Activated CD8-positive, alpha-beta T cell treated with anti-CD3 and anti-CD28 coated beads, Interleukin-2, amount 10 ng/mL, durations not matched to agents 7 days and 5 days (primary cell): ENCODE data around the gene VENTX. TPM values are rescaled to one million over a fixed set of nuclear protein-coding genes. Genes with fewer than 3 reads are reported as not detected.

Experiments
- ATAC-seq: fragments of 150-1000 bp; cut with Tn5 transposase; one replicate; pipeline ENCODE4 v1.10.0; 2021; ENCODE audit warnings: moderate library complexity
- CTCF ChIA-PET: fragments of 350-600 bp; sonication (Branson Sonifier 250); formaldehyde crosslinking; loops from one replicate; lab custom pipeline; 2021; ENCODE audit warnings: antibody characterized with exemption; lab: Charles Lee
- POLR2A ChIA-PET: fragments of 350-600 bp; sonication (Branson Sonifier 250); formaldehyde crosslinking; loops from one replicate; lab custom pipeline; 2021; ENCODE audit warnings: antibody characterized with exemption; lab: Charles Lee
- DNase-seq: peaks from one replicate; pipeline ENCODE4 v3.0.0-alpha.2; 2020
- H3K27ac Mint-ChIP-seq: one replicate; pipeline ENCODE4 v1.8.0; 2021; ENCODE audit warnings: mild to moderate bottlenecking, mixed read lengths
- H3K27me3 Mint-ChIP-seq: one replicate; pipeline ENCODE4 v1.8.0; 2021; ENCODE audit warnings: low read depth, mixed read lengths
- H3K36me3 Mint-ChIP-seq: one replicate; pipeline ENCODE4 v1.8.0; 2021; ENCODE audit warnings: low read depth, mixed read lengths
- H3K4me1 Mint-ChIP-seq: one replicate; pipeline ENCODE4 v1.8.0; 2021; ENCODE audit warnings: low read depth, mixed read lengths
- H3K4me3 Mint-ChIP-seq: one replicate; pipeline ENCODE4 v1.8.0; 2021; ENCODE audit warnings: mild to moderate bottlenecking, mixed read lengths
- H3K9me3 Mint-ChIP-seq: one replicate; pipeline ENCODE4 v1.8.0; 2022; ENCODE audit warnings: mixed read lengths; ENCODE audit not compliant: insufficient read depth
- total RNA-seq, 2 experiments: library from RNA; stranded (reverse); gene quantifications; one replicate each; pipeline ENCODE4 v1.2.3, GENCODE V29; 2021

VENTX gene
- not detected for total RNA-seq

GRCh38 chr10:133237588-133238465, at the start of gene VENTX:
Gene VENTX (plus strand): TSS chr10:133237855. CDS start chr10:133237915, 60 bp downstream.
- peaks cover 28% of the 10 kb centered on the region for H3K4me1 Mint-ChIP-seq
- no peaks in the 10 kb centered on the region for H3K9me3 Mint-ChIP-seq
- DNase-seq (no peak), ATAC-seq (no peak)
- ChIA-PET POLR2A (no interaction called here), CTCF (no interaction called here)
- H3K36me3 Mint-ChIP-seq, result no peaks in the 10 kb centered on the region
- H3K4me3 Mint-ChIP-seq, result no peak within 1 kb of the TSS
- peaks cover 51% of the 10 kb centered on the region for H3K27me3 Mint-ChIP-seq
- no peak within 1 kb of the TSS for H3K27ac Mint-ChIP-seq

GRCh38 chr10:133187906-133188681, 49.6 kb upstream of the VENTX start:
- Mint-ChIP-seq H3K4me1 (no peaks in the 10 kb centered on the region), H3K27me3 (peaks cover 7% of the 10 kb centered on the region), H3K9me3 (no peaks in the 10 kb centered on the region), H3K27ac (no peak overlapping the region), H3K36me3 (no peaks in the 10 kb centered on the region), H3K4me3 (no peak overlapping the region)
- POLR2A ChIA-PET, result no interaction called here
- ATAC-seq, result no peak
- no peak for DNase-seq
- CTCF ChIA-PET, result no interaction called here

- no peak overlapping the region for H3K4me3 Mint-ChIP-seq
- DNase-seq, result no peak
- peaks cover 9% of the 10 kb centered on the region for H3K27me3 Mint-ChIP-seq
- no peak for ATAC-seq
- H3K9me3 Mint-ChIP-seq, result no peaks in the 10 kb centered on the region
- H3K36me3 Mint-ChIP-seq, result no peaks in the 10 kb centered on the region
- CTCF ChIA-PET, result no interaction called here
- H3K4me1 Mint-ChIP-seq, result no peaks in the 10 kb centered on the region
- POLR2A ChIA-PET, result interaction anchor here (0.5 kb wide), 1 partner anchor 249 kb away, joined by 3 read pairs; no protein-coding TSS in a partner anchor
- no peak overlapping the region for H3K27ac Mint-ChIP-seq
These were observed 48.4 kb upstream of the VENTX start for GRCh38 chr10:133189256-133189655.

- no peaks in the 10 kb centered on the region for H3K36me3 Mint-ChIP-seq
- H3K27me3 Mint-ChIP-seq, result peaks cover 9% of the 10 kb centered on the region
- ChIA-PET CTCF (no interaction called here), POLR2A (no interaction called here)
- no peak overlapping the region for H3K27ac Mint-ChIP-seq
- no peaks in the 10 kb centered on the region for H3K9me3 Mint-ChIP-seq
- H3K4me1 Mint-ChIP-seq, result no peaks in the 10 kb centered on the region
- ATAC-seq, result no peak
- H3K4me3 Mint-ChIP-seq, result no peak overlapping the region
- DNase-seq, result no peak
These were observed 47.9 kb upstream of the VENTX start for GRCh38 chr10:133189726-133190125.

- no peak for ATAC-seq
- H3K4me1 Mint-ChIP-seq, result no peaks in the 10 kb centered on the region
- no peaks in the 10 kb centered on the region for H3K36me3 Mint-ChIP-seq
- no peak overlapping the region for H3K4me3 Mint-ChIP-seq
- POLR2A ChIA-PET, result no interaction called here
- CTCF ChIA-PET, result no interaction called here
- peaks cover 9% of the 10 kb centered on the region for H3K27me3 Mint-ChIP-seq
- H3K27ac Mint-ChIP-seq, result no peak overlapping the region
- H3K9me3 Mint-ChIP-seq, result no peaks in the 10 kb centered on the region
- DNase-seq, result no peak
These were observed 47.4 kb upstream of the VENTX start for GRCh38 chr10:133190225-133190624.

- Mint-ChIP-seq H3K4me1 (no peaks in the 10 kb centered on the region), H3K36me3 (no peaks in the 10 kb centered on the region), H3K4me3 (no peak overlapping the region), H3K9me3 (no peaks in the 10 kb centered on the region), H3K27ac (no peak overlapping the region), H3K27me3 (peaks cover 9% of the 10 kb centered on the region)
- CTCF ChIA-PET, result no interaction called here
- ATAC-seq (no peak), DNase-seq (no peak)
- POLR2A ChIA-PET, result no interaction called here
These were observed 46.0 kb upstream of the VENTX start for GRCh38 chr10:133191651-133192050.

- H3K9me3 Mint-ChIP-seq, result no peaks in the 10 kb centered on the region
- no peak overlapping the region for H3K4me3 Mint-ChIP-seq
- no peaks in the 10 kb centered on the region for H3K4me1 Mint-ChIP-seq
- ChIA-PET CTCF (no interaction called here), POLR2A (no interaction called here)
- H3K27me3 Mint-ChIP-seq, result peaks cover 9% of the 10 kb centered on the region
- ATAC-seq, result no peak
- no peak overlapping the region for H3K27ac Mint-ChIP-seq
- no peak for DNase-seq
- H3K36me3 Mint-ChIP-seq, result no peaks in the 10 kb centered on the region
These were observed 43.5 kb upstream of the VENTX start for GRCh38 chr10:133194151-133194550.

GRCh38 chr10:133195096-133195495, 42.6 kb upstream of the VENTX start:
- Mint-ChIP-seq H3K27ac (no peak overlapping the region), H3K4me3 (no peak overlapping the region), H3K4me1 (no peaks in the 10 kb centered on the region), H3K9me3 (no peaks in the 10 kb centered on the region), H3K27me3 (peaks cover 9% of the 10 kb centered on the region), H3K36me3 (no peaks in the 10 kb centered on the region)
- DNase-seq (no peak), ATAC-seq (no peak)
- POLR2A ChIA-PET, result no interaction called here
- CTCF ChIA-PET, result no interaction called here

- Mint-ChIP-seq H3K4me1 (no peaks in the 10 kb centered on the region), H3K27me3 (peaks cover 9% of the 10 kb centered on the region), H3K4me3 (no peak overlapping the region), H3K9me3 (no peaks in the 10 kb centered on the region), H3K36me3 (no peaks in the 10 kb centered on the region), H3K27ac (no peak overlapping the region)
- POLR2A ChIA-PET, result no interaction called here
- CTCF ChIA-PET, result no interaction called here
- ATAC-seq, result no peak
- no peak for DNase-seq
These were observed 42.0 kb upstream of the VENTX start for GRCh38 chr10:133195611-133196010.

GRCh38 chr10:133196221-133196915, 41.3 kb upstream of the VENTX start:
- Mint-ChIP-seq H3K9me3 (no peaks in the 10 kb centered on the region), H3K36me3 (no peaks in the 10 kb centered on the region), H3K4me1 (no peaks in the 10 kb centered on the region), H3K27ac (no peak overlapping the region), H3K27me3 (peaks cover 9% of the 10 kb centered on the region), H3K4me3 (no peak overlapping the region)
- no peak for ATAC-seq
- CTCF ChIA-PET, result no interaction called here
- no peak for DNase-seq
- POLR2A ChIA-PET, result no interaction called here

- H3K4me3 Mint-ChIP-seq, result no peak overlapping the region
- no peak overlapping the region for H3K27ac Mint-ChIP-seq
- no peak for DNase-seq
- ATAC-seq, result no peak
- H3K27me3 Mint-ChIP-seq, result peaks cover 7% of the 10 kb centered on the region
- ChIA-PET POLR2A (no interaction called here), CTCF (no interaction called here)
- H3K4me1 Mint-ChIP-seq, result no peaks in the 10 kb centered on the region
- H3K36me3 Mint-ChIP-seq, result no peaks in the 10 kb centered on the region
- H3K9me3 Mint-ChIP-seq, result no peaks in the 10 kb centered on the region
These were observed 40.5 kb upstream of the VENTX start for GRCh38 chr10:133196936-133197758.
